SK-N-SH treated with all-trans-retinoic acid at 6 μM for 48 hours (cell line): ENCODE results near the gene KAZALD1.

Experiments used
- ATAC-seq: fragments of 200-7000 bp; cut with Tn5 transposase; 3 replicates; pipeline ENCODE4 v1.9.1; 2020; ENCODE audit warnings: mild to moderate bottlenecking, moderate library complexity
- ARNTL ChIP-seq: fragments of 450-650 bp; formaldehyde crosslinking; IDR thresholded peaks from 2 replicates; pipeline ENCODE4 v1.5.0; 2020; ENCODE audit warnings: low read depth, mild to moderate bottlenecking, moderate library complexity, borderline replicate concordance
- BACH2 ChIP-seq: fragments of 250-450 bp; sonication (Bioruptor Pico); IDR thresholded peaks from 2 replicates; pipeline ENCODE4 v1.9.0; 2021; ENCODE audit warnings: mild to moderate bottlenecking, borderline replicate concordance
- CREB5 ChIP-seq: fragments of 250-450 bp; sonication (Bioruptor Pico); IDR thresholded peaks from 2 replicates; pipeline ENCODE4 v1.5.1; 2020; ENCODE audit warnings: low read depth, mild to moderate bottlenecking, moderate library complexity
- CSDC2 ChIP-seq: fragments of 250-450 bp; sonication (Bioruptor Pico); IDR thresholded peaks from 2 replicates; pipeline ENCODE4 v1.5.0; 2020; ENCODE audit warnings: mild to moderate bottlenecking, moderate library complexity
- CSRNP3 ChIP-seq: fragments of 250-450 bp; sonication (Bioruptor Pico); IDR thresholded peaks from 2 replicates; pipeline ENCODE4 v1.5.1; 2021; ENCODE audit warnings: mild to moderate bottlenecking, moderate library complexity
- ESRRG ChIP-seq: fragments of 250-450 bp; sonication (Bioruptor Pico); IDR thresholded peaks from 2 replicates; pipeline ENCODE4 v1.6.1; 2021; ENCODE audit warnings: mild to moderate bottlenecking
- GLIS3 ChIP-seq: fragments of 250-450 bp; sonication (Bioruptor Pico); IDR thresholded peaks from 2 replicates; pipeline ENCODE4 v1.5.0; 2020; ENCODE audit warnings: mild to moderate bottlenecking, moderate library complexity
- ISL1 ChIP-seq: fragments of 250-450 bp; sonication (Bioruptor Pico); IDR thresholded peaks from 2 replicates; pipeline ENCODE4 v2.1.2; 2022; ENCODE audit warnings: mild to moderate bottlenecking, moderate library complexity
- OSR1 ChIP-seq: fragments of 250-450 bp; sonication (Bioruptor Pico); IDR thresholded peaks from 2 replicates; pipeline ENCODE4 v1.8.0; 2022; ENCODE audit warnings: moderate library complexity, mild to moderate bottlenecking, inconsistent platforms
- PATZ1 ChIP-seq: fragments of 250-450 bp; sonication (Bioruptor Pico); IDR thresholded peaks from 2 replicates; pipeline ENCODE4 v1.8.0; 2020; ENCODE audit warnings: mild to moderate bottlenecking, moderate library complexity, borderline replicate concordance
- POU6F1 ChIP-seq: fragments of 250-450 bp; sonication (Bioruptor Pico); IDR thresholded peaks from 2 replicates; pipeline ENCODE4 v1.8.0; 2021; ENCODE audit warnings: low read depth, mild to moderate bottlenecking, moderate library complexity, borderline replicate concordance
- PPARA ChIP-seq: fragments of 250-450 bp; sonication (Bioruptor Pico); IDR thresholded peaks from 2 replicates; pipeline ENCODE4 v1.5.0; 2020; ENCODE audit warnings: mild to moderate bottlenecking, borderline replicate concordance
- RARB ChIP-seq: fragments of 250-450 bp; sonication (Bioruptor Pico); IDR thresholded peaks from 2 replicates; pipeline ENCODE4 v1.8.0; 2021; ENCODE audit warnings: mild to moderate bottlenecking, moderate library complexity
- TCF4 ChIP-seq: fragments of 250-450 bp; sonication (Bioruptor Pico); IDR thresholded peaks from 2 replicates; pipeline ENCODE4 v1.8.0; 2021; ENCODE audit warnings: mild to moderate bottlenecking, moderate library complexity, borderline replicate concordance
- TOX ChIP-seq: fragments of 250-450 bp; sonication (Bioruptor Pico); IDR thresholded peaks from 2 replicates; pipeline ENCODE4 v1.8.0; 2021; ENCODE audit warnings: mild to moderate bottlenecking, moderate library complexity, borderline replicate concordance
- ZC3H10 ChIP-seq: fragments of 250-450 bp; sonication (Bioruptor Pico); IDR thresholded peaks from 2 replicates; pipeline ENCODE4 v1.5.1; 2021; ENCODE audit warnings: mild to moderate bottlenecking, moderate library complexity
- ZFP3 ChIP-seq: fragments of 250-450 bp; sonication (Bioruptor Pico); IDR thresholded peaks from 2 replicates; pipeline ENCODE4 v1.5.0; 2020; ENCODE audit warnings: mild to moderate bottlenecking, moderate library complexity
- ZNF565 ChIP-seq: fragments of 450-650 bp; formaldehyde crosslinking; conservative IDR thresholded peaks from 2 replicates; pipeline ENCODE4 v1.5.0; 2020; ENCODE audit warnings: low read depth, mild to moderate bottlenecking, moderate library complexity
- ZNF70 ChIP-seq: fragments of 450-650 bp; formaldehyde crosslinking; IDR thresholded peaks from 2 replicates; pipeline ENCODE4 v1.5.0; 2020; ENCODE audit warnings: mild to moderate bottlenecking, moderate library complexity
- ZNF8 ChIP-seq: fragments of 450-650 bp; formaldehyde crosslinking; IDR thresholded peaks from 2 replicates; pipeline ENCODE4 v1.5.0; 2020; ENCODE audit warnings: mild to moderate bottlenecking, moderate library complexity

The KAZALD1 gene

GRCh38 chr10:101040061-101040460 is 21.7 kb upstream of the KAZALD1 start:
- ATAC-seq: no peak
- TF ChIP-seq ZC3H10 (CRISPR knock-in tag) (no peak), CREB5 (CRISPR knock-in tag) (no peak), ZNF565 (no peak), PATZ1 (no peak), ARNTL (CRISPR knock-in tag) (no peak), ZNF70 (CRISPR knock-in tag) (no peak), ZFP3 (CRISPR knock-in tag) (no peak), CSRNP3 (CRISPR knock-in tag) (no peak), PPARA (CRISPR knock-in tag) (no peak), ESRRG (CRISPR knock-in tag) (no peak), TCF4 (CRISPR knock-in tag) (no peak), GLIS3 (CRISPR knock-in tag) (no peak), RARB (no peak), POU6F1 (CRISPR knock-in tag) (no peak), BACH2 (no peak)

- ATAC-seq: no peak
- TF ChIP-seq BACH2 (no peak), CSDC2 (CRISPR knock-in tag) (no peak), OSR1 (CRISPR knock-in tag) (no peak), POU6F1 (CRISPR knock-in tag) (no peak), PATZ1 (no peak), CREB5 (CRISPR knock-in tag) (no peak), ISL1 (CRISPR knock-in tag) (no peak), TOX (CRISPR knock-in tag) (no peak), ZNF8 (no peak), ZNF70 (CRISPR knock-in tag) (no peak), ZFP3 (CRISPR knock-in tag) (no peak), GLIS3 (CRISPR knock-in tag) (no peak), RARB (no peak), ZC3H10 (CRISPR knock-in tag) (no peak), ESRRG (CRISPR knock-in tag) (no peak), PPARA (CRISPR knock-in tag) (no peak), ZNF565 (no peak), ARNTL (CRISPR knock-in tag) (no peak)
These were observed 20.9 kb upstream of the KAZALD1 start for GRCh38 chr10:101040851-101041250.
